HG03442 (cell line): ENCODE results near the gene RNASE1.
"Not testable (repeated sequence)": the region's sequence is repeated elsewhere in the genome, so short reads cannot be mapped to it uniquely, and the experiment has no call there.

Experiments
- ATAC-seq: cut with Tn5 transposase; IDR thresholded peaks from one replicate; pipeline ENCODE4 v1.9.1; 2021; ENCODE audit warnings: mild to moderate bottlenecking, moderate library complexity; ENCODE audit not compliant: unreplicated experiment

RNASE1 gene

DNA sequence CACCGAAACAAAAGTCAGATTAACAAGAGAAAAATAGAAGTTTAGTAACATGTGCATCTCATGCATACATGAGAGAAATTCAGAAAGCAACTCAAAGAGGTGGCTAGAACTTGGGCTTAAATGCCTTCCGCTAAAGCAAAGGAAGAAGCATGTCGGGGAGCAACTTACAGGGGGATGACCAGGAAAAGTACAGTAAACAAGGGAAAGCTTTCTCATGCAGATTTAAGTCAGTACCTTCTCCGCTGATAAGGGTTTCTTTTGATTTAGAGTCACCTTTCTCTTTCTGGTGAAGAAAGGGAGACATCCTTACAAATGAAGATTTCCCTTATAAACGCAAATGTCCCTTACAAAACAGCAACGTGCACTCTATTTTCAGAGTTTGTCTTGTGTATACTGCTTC is 27.6 kb downstream of the RNASE1 start:
- no peak for ATAC-seq

DNA sequence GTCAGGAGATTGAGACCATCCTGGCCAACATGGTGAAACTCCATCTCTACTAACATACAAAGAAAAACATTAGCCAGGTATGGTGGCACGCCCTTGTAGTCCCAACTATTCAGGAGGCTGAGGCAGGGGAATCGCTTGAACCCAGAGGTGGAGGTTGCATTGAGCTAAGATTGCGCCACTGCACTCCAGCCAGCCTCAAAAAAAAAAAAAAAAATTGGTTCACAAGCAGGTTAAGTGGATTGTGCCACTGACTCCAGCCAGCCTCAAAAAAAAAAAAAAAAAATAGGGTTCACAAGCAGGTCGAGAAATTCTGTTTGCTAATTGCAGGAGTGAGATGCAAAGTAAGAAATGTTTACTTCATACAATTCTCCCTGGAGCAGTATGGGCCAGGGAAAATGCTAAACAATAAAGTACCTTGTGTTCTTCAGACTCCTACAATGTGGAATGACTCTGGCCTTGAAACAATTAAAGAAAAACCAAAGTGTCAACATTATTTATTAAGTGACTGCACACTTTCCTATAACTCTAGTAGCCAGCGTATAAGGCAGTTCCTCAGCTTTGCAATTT is 28.3 kb downstream of the RNASE1 start:
- ATAC-seq: no peak

- no peak for ATAC-seq
These were observed 30.0 kb downstream of the RNASE1 start for GRCh38 chr14:20772650-20773049.

GRCh38 chr14:20769421-20769820 is 33.2 kb downstream of the RNASE1 start:
- no peak for ATAC-seq

DNA sequence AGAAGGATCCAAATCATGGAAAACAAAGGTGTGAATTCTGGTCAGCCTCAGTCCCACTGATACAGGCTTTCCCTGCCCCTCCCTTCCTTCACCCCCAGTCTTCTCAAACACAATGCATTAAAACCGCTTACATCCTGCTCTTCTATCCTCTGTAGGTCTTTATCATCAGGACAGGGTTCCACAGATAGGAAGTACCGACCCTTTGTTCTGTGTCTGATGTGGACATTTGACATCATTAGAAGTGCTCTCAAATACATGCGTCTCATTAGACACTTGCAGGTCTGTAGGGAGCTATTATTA is 34.1 kb downstream of the RNASE1 start:
- ATAC-seq: no peak

- ATAC-seq: no peak
These were observed 41.7 kb downstream of the RNASE1 start for GRCh38 chr14:20760950-20761349.

DNA sequence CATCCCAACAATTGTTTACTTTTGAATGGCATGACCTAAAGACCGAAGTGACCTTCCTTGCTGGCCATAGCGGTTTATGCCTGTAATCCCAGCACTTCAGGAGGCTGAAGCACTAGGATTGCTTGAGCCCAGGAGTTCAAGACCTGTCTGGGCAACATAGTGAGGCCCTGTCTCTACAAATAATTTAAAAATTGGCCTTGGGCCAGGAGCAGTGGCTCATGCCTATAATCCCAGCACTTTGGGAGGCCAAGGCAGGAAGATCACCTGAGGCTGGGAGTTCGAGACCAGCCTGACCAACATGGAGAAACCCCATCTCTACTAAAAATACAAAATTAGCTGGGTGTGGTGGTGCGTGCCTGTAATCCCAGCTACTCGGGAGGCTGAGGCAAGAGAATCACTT is 43.2 kb downstream of the RNASE1 start:
- ATAC-seq: not testable (repeated sequence)

DNA sequence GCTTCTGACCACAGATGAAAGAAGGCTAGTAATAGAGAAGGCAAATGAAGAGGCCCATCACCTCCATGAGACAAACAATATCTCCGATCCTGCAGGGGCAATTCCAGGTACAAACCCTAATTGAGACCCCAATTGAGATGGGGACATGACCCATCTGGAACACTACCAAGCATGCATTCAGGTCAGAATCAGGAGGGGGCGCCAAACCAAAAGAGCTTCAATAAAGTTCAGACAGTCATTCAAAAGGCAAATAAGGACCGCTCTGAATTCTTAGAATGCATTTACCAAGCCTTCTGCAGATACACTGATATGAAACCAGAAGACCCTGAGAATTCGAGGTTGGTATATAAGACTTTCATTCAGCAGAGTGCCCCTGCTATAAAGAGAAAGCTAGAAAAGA is 44.7 kb downstream of the RNASE1 start:
- ATAC-seq: no peak

DNA sequence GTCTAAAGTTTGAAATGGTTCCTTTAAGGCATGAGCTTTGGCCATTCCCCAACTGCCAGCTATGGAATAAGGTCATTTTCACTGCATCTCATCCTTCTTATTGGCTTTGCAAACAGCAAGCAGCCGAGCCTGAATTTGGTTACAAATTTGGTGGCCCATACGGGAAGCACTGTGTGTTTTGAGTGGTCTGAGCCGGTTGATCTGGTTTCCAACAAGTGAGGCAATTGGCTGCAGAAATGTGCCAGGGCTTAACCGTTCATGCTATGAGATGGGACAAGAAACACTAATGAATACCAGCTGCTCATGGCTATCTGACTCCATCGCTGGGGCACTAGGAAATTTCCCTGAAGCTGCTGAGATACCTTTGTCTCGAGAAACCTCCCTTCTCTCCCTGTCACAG is 47.6 kb downstream of the RNASE1 start:
- no peak for ATAC-seq

GRCh38 chr14:20754308-20754707 is 48.3 kb downstream of the RNASE1 start:
- no peak for ATAC-seq

DNA sequence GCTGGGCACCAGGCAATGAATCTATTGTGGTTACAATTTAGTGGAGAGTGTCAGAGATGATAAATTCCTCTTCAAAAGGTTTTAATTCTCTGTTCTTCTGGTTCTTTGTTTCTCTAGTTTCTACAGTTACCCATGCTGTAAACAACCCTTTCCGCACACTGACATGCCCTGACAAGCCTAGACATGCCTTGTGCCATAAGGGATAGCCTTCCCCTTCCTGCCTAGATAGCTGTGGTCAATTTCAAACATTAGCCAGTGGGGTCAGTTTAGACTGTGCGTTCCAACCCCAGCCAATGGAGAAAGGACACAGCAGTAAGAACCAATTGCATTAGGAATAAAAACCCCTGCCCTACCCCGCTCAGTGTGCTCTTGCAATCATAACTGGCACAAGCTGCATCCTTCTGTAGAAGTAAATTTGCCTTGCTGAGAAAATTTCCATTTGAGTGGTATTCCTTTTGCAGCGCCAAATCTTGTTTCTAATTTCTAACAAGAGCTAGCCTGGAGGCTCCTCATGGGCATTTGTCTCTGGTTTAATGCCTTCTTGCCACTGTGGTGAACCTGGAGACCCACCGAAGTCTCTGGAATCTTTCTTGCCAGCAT is 50.6 kb downstream of the RNASE1 start:
- ATAC-seq: no peak
